Measurements from ENCODE around the gene LIF.
"Not testable (repeated sequence)": the region's sequence is repeated elsewhere in the genome, so short reads cannot be mapped to it uniquely, and the experiment has no call there.

- not testable (repeated sequence) for TF ChIP-seq CTCF (IDR thresholded peaks at IDR 0.05; ENCODE audit: insufficient read depth, low read length); POLR2AphosphoS5 (IDR thresholded peaks at IDR 0.05; ENCODE audit: low read depth); REST (IDR thresholded peaks at IDR 0.05; ENCODE audit: insufficient replicate concordance, low read depth)
These were observed 12.2 kb downstream of the LIF start for GRCh38 chr22:30234325-30234724.
